Keratinocyte (primary cell): ENCODE results near the gene SLC25A11.

ENCODE experiments used
- EZH2 ChIP-seq: IDR thresholded peaks from one replicate; pipeline ENCODE4 v1.6.1; 2012; ENCODE audit warnings: inconsistent platforms, mild to moderate bottlenecking, low read length, moderate library complexity
- TF ChIP-seq, protein P1 (sequence below), 3 experiments: IDR thresholded peaks in 1 of 3; conservative IDR thresholded peaks in 1 of 3; optimal IDR thresholded peaks in 1 of 3; 2 replicates in 2 of 3; 3 replicates in 1 of 3; pipeline versions ENCODE3 to v1.5.1; 2011; ENCODE audit warnings: low read length in 3 of 3, mild to moderate bottlenecking in 3 of 3, moderate library complexity in 2 of 3, control low read depth in 1 of 3, inconsistent platforms in 1 of 3; ENCODE audit not compliant: insufficient read depth in 2 of 3; ENCODE audit errors: extremely low read depth in 1 of 3

DNA sequence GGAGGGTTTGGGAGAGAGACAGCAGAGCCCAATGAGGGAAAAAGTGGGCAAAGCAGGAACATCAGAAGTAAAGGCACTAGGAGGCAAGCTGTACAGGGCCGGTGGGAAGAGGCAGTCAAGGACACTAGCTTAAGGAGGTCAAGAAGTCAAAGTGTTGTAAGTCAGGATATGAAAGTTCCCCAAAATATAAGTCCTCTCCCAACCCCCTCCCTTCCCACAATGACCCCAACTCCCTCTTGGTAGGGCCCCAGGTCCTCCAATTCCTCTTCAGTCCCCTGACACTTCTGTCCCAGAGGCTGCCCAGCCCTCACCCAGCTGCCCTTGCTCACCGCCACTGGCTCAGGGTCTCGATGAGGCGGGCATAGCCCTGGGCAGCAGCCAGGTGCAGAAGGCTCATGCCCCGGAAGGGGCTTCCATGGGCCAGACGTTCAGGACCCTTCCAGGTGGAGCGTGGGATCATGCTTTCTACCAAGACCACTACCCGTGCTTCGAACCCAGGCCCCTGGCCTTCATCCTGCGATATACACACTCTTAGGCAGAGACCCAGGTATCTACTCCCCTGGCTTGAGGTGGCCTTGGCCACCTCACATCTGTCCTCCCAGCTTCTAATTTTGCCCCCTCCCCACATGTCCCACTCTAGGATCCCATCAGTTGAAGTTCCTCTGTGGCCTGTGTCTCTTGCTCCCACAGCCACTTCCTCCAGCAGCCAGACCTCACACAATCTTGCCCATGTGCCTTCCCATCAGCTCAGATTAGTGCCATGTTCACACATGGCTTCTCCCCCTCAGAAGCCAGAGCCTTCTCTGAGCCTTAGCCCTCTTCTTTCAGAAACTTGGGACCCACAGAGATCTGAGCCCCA is 33.6 kb upstream of the SLC25A11 start:
- TF ChIP-seq, protein P1, sequence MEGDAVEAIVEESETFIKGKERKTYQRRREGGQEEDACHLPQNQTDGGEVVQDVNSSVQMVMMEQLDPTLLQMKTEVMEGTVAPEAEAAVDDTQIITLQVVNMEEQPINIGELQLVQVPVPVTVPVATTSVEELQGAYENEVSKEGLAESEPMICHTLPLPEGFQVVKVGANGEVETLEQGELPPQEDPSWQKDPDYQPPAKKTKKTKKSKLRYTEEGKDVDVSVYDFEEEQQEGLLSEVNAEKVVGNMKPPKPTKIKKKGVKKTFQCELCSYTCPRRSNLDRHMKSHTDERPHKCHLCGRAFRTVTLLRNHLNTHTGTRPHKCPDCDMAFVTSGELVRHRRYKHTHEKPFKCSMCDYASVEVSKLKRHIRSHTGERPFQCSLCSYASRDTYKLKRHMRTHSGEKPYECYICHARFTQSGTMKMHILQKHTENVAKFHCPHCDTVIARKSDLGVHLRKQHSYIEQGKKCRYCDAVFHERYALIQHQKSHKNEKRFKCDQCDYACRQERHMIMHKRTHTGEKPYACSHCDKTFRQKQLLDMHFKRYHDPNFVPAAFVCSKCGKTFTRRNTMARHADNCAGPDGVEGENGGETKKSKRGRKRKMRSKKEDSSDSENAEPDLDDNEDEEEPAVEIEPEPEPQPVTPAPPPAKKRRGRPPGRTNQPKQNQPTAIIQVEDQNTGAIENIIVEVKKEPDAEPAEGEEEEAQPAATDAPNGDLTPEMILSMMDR (optimal IDR thresholded peaks at IDR 0.05 in 1 of 3, IDR thresholded peaks at IDR 0.05 in 1 of 3, conservative IDR thresholded peaks at IDR 0.05 in 1 of 3; ENCODE audit: extremely low read depth in 1 of 3, insufficient read depth in 2 of 3, low read length in 3 of 3), result no peak
- TF ChIP-seq EZH2, result no peak
